HCT116 (cell line): ENCODE measurements around the gene TAS2R50. TPM values are rescaled to one million over a fixed set of nuclear protein-coding genes. Genes with fewer than 3 reads are reported as not detected.

ENCODE experiments used
- ATAC-seq: fragments of 200-7000 bp; cut with Tn5 transposase; 2 replicates; pipeline ENCODE4 v1.9.1; 2020; ENCODE audit warnings: mild to moderate bottlenecking, moderate library complexity
- BruUV-seq: library from RNA; stranded (reverse); fragments of 400-500 nt; replicated peaks from 2 replicates; lab custom pipeline; 2021; lab: Mats Ljungman, UMichigan
- CTCF ChIA-PET: fragments of 300-600 bp; sonication (Branson Sonifier 250); formaldehyde crosslinking; loops from one replicate; lab custom pipeline; 2021; ENCODE audit warnings: antibody characterized with exemption; lab: Charles Lee
- POLR2A ChIA-PET: fragments of 300-600, 350-600 bp; sonication (Branson Sonifier 250); formaldehyde crosslinking; loops from one replicate; lab custom pipeline; 2021; ENCODE audit warnings: antibody characterized with exemption; lab: Charles Lee
- RAD21 ChIA-PET, 2 experiments: fragments of 300-600 bp; sonication (Branson Sonifier 250); formaldehyde crosslinking; loops; one replicate each; lab custom pipeline; 2023; ENCODE audit warnings: low total read pairs in 2 of 2; ENCODE audit not compliant: uncharacterized antibody in 2 of 2, unreplicated experiment in 2 of 2, low non-redundant PET in 1 of 2; lab: Charles Lee
- DNase-seq: peaks from one replicate; pipeline ENCODE4 v3.0.0-alpha.2; 2010; ENCODE audit warnings: low read depth, low spot score
- H2AFZ ChIP-seq: fragments of 200-600 bp; shearing (Covaris generic), sonication (generic); 2 replicates; pipeline ENCODE4 v1.6.1; 2017; ENCODE audit warnings: low read depth, mixed run types, mixed read lengths, antibody characterized with exemption, low read length; ENCODE audit not compliant: poor library complexity, severe bottlenecking
- H3K27ac ChIP-seq: 2 replicates; pipeline ENCODE4 v1.5.1; 2012; ENCODE audit warnings: low read depth, low read length
- H3K27me3 ChIP-seq: fragments of 200-600 bp; sonication (generic); 2 replicates; pipeline ENCODE4 v1.6.1; 2016; ENCODE audit warnings: mixed run types, low read length, mixed read lengths; ENCODE audit not compliant: insufficient read depth
- H3K36me3 ChIP-seq, 2 experiments: fragments of 200-500 bp in 1 of 2; fragments of 200-600 bp in 1 of 2; sonication (Bioruptor generic) in 1 of 2; sonication (generic) in 1 of 2; 2 replicates each; pipeline versions ENCODE4 v1.5.1 to v1.6.1; 2014 to 2016; ENCODE audit warnings: low read length in 2 of 2, inconsistent platforms in 1 of 2, mixed read lengths in 1 of 2, mixed run types in 1 of 2; ENCODE audit not compliant: insufficient read depth in 2 of 2, control insufficient read depth in 1 of 2
- H3K4me1 ChIP-seq, 2 experiments: fragments of 200-600 bp in 1 of 2; sonication (generic) in 1 of 2; 2 replicates each; pipeline versions ENCODE4 v1.5.1 to v1.6.1; 2012 to 2017; ENCODE audit warnings: low read length in 2 of 2, inconsistent platforms in 1 of 2, mild to moderate bottlenecking in 1 of 2, mixed read lengths in 1 of 2, mixed run types in 1 of 2, moderate library complexity in 1 of 2; ENCODE audit not compliant: insufficient read depth in 2 of 2, control insufficient read depth in 1 of 2
- H3K4me2 ChIP-seq: fragments of 200-600 bp; sonication (generic); 2 replicates; pipeline ENCODE4 v1.6.1; 2017; ENCODE audit warnings: mixed run types, low read length, mixed read lengths
- H3K4me3 ChIP-seq, 2 experiments: fragments of 200-600 bp in 1 of 2; sonication (generic) in 1 of 2; replicated peaks in 1 of 2; 2 replicates each; pipeline ENCODE4 v1.5.1; 2011 to 2016; ENCODE audit warnings: low read length in 2 of 2, control low read depth in 1 of 2, low read depth in 1 of 2, mild to moderate bottlenecking in 1 of 2, mixed read lengths in 1 of 2, mixed run types in 1 of 2
- H3K79me2 ChIP-seq: fragments of 200-600 bp; sonication (generic); 2 replicates; pipeline ENCODE4 v1.6.1; 2017; ENCODE audit warnings: mild to moderate bottlenecking, mixed run types, low read length, moderate library complexity, mixed read lengths; ENCODE audit not compliant: insufficient read depth
- H3K9ac ChIP-seq: fragments of 200-600 bp; sonication (generic); 2 replicates; pipeline ENCODE4 v1.6.1; 2016; ENCODE audit warnings: low read length, mixed read lengths
- H3K9me2 ChIP-seq: fragments of 200-600 bp; sonication (generic), shearing (Covaris generic); 2 replicates; pipeline ENCODE4 v1.6.1; 2017; ENCODE audit warnings: mixed run types, mild to moderate bottlenecking, moderate library complexity; ENCODE audit not compliant: insufficient read depth
- H3K9me3 ChIP-seq, 2 experiments: fragments of 200-500 bp in 1 of 2; fragments of 200-600 bp in 1 of 2; sonication (Bioruptor generic) in 1 of 2; sonication (generic) in 1 of 2; 2 replicates each; pipeline ENCODE4 v1.6.1; 2014 to 2017; ENCODE audit warnings: low read length in 2 of 2, mixed read lengths in 2 of 2, inconsistent platforms in 1 of 2, low read depth in 1 of 2, mild to moderate bottlenecking in 1 of 2, mixed run types in 1 of 2, moderate library complexity in 1 of 2; ENCODE audit not compliant: control insufficient read depth in 1 of 2, insufficient read depth in 1 of 2
- H4K20me1 ChIP-seq: fragments of 200-600 bp; sonication (generic), shearing (Covaris generic); 2 replicates; pipeline ENCODE4 v1.6.1; 2017; ENCODE audit warnings: mixed run types, mild to moderate bottlenecking, moderate library complexity; ENCODE audit not compliant: insufficient read depth
- EGR1 ChIP-seq: IDR thresholded peaks from 2 replicates; pipeline ENCODE4 v1.6.1; 2012; ENCODE audit warnings: low read depth
- ELF1 ChIP-seq: IDR thresholded peaks from 2 replicates; pipeline ENCODE4 v1.6.1; 2012; ENCODE audit warnings: low read depth, borderline replicate concordance
- EZH2phosphoT487 ChIP-seq: fragments of 200-600 bp; IDR thresholded peaks from 2 replicates; pipeline ENCODE4 v1.6.1; 2018; ENCODE audit warnings: antibody characterized with exemption, borderline replicate concordance
- FOSL1 ChIP-seq: IDR thresholded peaks from 2 replicates; pipeline ENCODE4 v1.6.1; 2012; ENCODE audit warnings: low read depth
- POLR2A ChIP-seq: IDR thresholded peaks from 2 replicates; pipeline ENCODE4 v1.7.0; 2011; ENCODE audit warnings: borderline replicate concordance; ENCODE audit not compliant: insufficient read depth, insufficient read length; ENCODE audit errors: extremely low read depth
- POLR2AphosphoS5 ChIP-seq: IDR thresholded peaks from 2 replicates; pipeline ENCODE4 v1.6.1; 2011; ENCODE audit warnings: mild to moderate bottlenecking, low read depth, low read length, moderate library complexity
- RAD21 ChIP-seq: IDR thresholded peaks from 2 replicates; pipeline ENCODE4 v1.6.1; 2012; ENCODE audit warnings: low read depth, mild to moderate bottlenecking
- SIN3A ChIP-seq: IDR thresholded peaks from 2 replicates; pipeline ENCODE4 v1.6.1; 2012; ENCODE audit warnings: low read depth
- SP1 ChIP-seq: IDR thresholded peaks from 2 replicates; pipeline ENCODE4 v1.6.1; 2012; ENCODE audit warnings: low read depth
- SRF ChIP-seq: IDR thresholded peaks from 2 replicates; pipeline ENCODE4 v1.6.1; 2012; ENCODE audit warnings: low read depth
- TCF7L2 ChIP-seq: IDR thresholded peaks from 2 replicates; pipeline ENCODE4 v1.7.0; 2011; ENCODE audit warnings: borderline replicate concordance, inconsistent platforms; ENCODE audit not compliant: insufficient read depth, insufficient read length; ENCODE audit errors: extremely low read depth
- YY1 ChIP-seq: IDR thresholded peaks from 2 replicates; pipeline ENCODE4 v1.6.1; 2011; ENCODE audit warnings: low read length, low read depth, moderate library complexity, mild to moderate bottlenecking; ENCODE audit not compliant: insufficient replicate concordance; ENCODE audit errors: extremely low read depth
- ZFX ChIP-seq: fragments of 450-650 bp; IDR thresholded peaks from 2 replicates; pipeline ENCODE4 v1.6.1; 2017
- intact Hi-C: fragments of 100-400 bp; cut with micrococcal nuclease; formaldehyde crosslinking; loops from 2 replicates; pipeline ENCODE4 v1.10.0; 2022
- total RNA-seq: library from RNA; stranded (reverse); gene quantifications from one replicate; pipeline ENCODE4 v1.2.1, GENCODE V29; 2021; ENCODE audit not compliant: unreplicated experiment
- TF ChIP-seq, protein P1 (sequence below), 3 experiments: fragments of 200-600 bp in 1 of 3; sonication (generic) in 1 of 3; IDR thresholded peaks in 2 of 3; conservative IDR thresholded peaks in 1 of 3; 2 replicates each; pipeline ENCODE4 v1.5.1; 2012 to 2017; ENCODE audit warnings: low read depth in 2 of 3, low read length in 2 of 3, antibody characterized with exemption in 1 of 3, borderline replicate concordance in 1 of 3, control low read depth in 1 of 3, mild to moderate bottlenecking in 1 of 3, mixed read lengths in 1 of 3, mixed run types in 1 of 3, moderate library complexity in 1 of 3; ENCODE audit not compliant: insufficient read depth in 1 of 3
- TF ChIP-seq, protein P2 (sequence below): IDR thresholded peaks from 2 replicates; pipeline ENCODE4 v1.6.1; 2012
- TF ChIP-seq, protein P3 (sequence below): IDR thresholded peaks from 2 replicates; pipeline ENCODE4 v1.6.1; 2012; ENCODE audit warnings: low read depth

Gene TAS2R50
- total RNA-seq, 1 experiment from 2014 or later, result 0.54 TPM

DNA sequence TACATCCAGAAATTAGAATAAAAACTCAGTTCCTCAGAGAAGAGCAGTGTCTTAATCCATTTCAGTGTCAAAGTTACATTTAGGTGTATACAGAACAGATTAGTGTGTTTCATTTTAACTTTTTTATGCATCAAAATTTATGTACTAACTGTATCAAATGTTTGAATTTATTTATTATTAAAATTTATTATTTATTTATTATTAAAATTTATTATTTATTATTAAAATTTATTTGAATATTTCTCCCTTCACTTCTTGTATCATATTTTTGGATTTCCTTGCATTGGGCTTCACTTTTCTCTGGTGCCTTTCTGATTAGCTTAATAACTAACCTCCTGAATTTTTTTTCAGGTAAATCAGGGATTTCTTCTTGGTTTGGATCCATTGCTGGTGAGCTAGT is 45.3 kb downstream of the TAS2R50 start (continued):
- no peak for TF ChIP-seq EZH2phosphoT487
- TF ChIP-seq RAD21, result no peak
- no peak for TF ChIP-seq SIN3A
- TF ChIP-seq, protein P1, sequence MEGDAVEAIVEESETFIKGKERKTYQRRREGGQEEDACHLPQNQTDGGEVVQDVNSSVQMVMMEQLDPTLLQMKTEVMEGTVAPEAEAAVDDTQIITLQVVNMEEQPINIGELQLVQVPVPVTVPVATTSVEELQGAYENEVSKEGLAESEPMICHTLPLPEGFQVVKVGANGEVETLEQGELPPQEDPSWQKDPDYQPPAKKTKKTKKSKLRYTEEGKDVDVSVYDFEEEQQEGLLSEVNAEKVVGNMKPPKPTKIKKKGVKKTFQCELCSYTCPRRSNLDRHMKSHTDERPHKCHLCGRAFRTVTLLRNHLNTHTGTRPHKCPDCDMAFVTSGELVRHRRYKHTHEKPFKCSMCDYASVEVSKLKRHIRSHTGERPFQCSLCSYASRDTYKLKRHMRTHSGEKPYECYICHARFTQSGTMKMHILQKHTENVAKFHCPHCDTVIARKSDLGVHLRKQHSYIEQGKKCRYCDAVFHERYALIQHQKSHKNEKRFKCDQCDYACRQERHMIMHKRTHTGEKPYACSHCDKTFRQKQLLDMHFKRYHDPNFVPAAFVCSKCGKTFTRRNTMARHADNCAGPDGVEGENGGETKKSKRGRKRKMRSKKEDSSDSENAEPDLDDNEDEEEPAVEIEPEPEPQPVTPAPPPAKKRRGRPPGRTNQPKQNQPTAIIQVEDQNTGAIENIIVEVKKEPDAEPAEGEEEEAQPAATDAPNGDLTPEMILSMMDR (IDR thresholded peaks at IDR 0.05 in 2 of 3, conservative IDR thresholded peaks at IDR 0.05 in 1 of 3; ENCODE audit: borderline replicate concordance in 1 of 3, insufficient read depth in 1 of 3, low read depth in 2 of 3, low read length in 2 of 3), result no peak

DNA sequence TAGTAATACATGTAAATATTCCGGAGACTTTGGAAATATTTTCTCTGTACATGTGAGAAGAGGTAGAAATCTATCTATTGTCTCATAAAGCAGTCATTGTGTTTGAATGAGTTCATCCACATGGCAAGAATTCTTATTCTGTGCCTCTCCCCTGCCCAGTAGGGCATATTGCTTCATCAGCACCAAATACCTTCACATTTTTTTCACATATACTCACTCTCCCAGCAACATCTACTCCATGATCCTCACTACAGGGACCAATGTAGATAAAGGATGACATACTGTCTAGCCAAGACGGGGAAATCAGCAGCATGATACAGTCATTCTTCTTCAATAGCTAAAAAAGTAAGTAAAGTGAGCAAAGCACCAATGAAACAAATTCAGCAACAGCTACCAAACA is 46.3 kb downstream of the TAS2R50 start:
- Histone ChIP-seq H3K4me2 (no peak overlapping the region), H4K20me1 (no peaks in the 10 kb centered on the region), H2AFZ (no peak overlapping the region), H3K36me3 (no peaks in the 10 kb centered on the region), H3K9ac (no peak overlapping the region), H3K4me1 (peaks cover 19 to 42% of the 10 kb centered on the region in 2 experiments), H3K27ac (no peak overlapping the region), H3K27me3 (no peaks in the 10 kb centered on the region), H3K9me3 (no peaks in the 10 kb centered on the region), H3K4me3 (no peak overlapping the region), H3K79me2 (no peaks in the 10 kb centered on the region), H3K9me2 (no peaks in the 10 kb centered on the region)
- TF ChIP-seq TCF7L2, result no peak
- TF ChIP-seq EZH2phosphoT487, result no peak
- no peak for TF ChIP-seq FOSL1
- TF ChIP-seq YY1, result no peak
- TF ChIP-seq ZFX, result no peak
- TF ChIP-seq SRF, result no peak
- TF ChIP-seq POLR2A, result no peak
- TF ChIP-seq, protein P2, sequence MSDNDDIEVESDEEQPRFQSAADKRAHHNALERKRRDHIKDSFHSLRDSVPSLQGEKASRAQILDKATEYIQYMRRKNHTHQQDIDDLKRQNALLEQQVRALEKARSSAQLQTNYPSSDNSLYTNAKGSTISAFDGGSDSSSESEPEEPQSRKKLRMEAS, result no peak
- TF ChIP-seq ELF1, result no peak
- no peak for TF ChIP-seq POLR2AphosphoS5
- TF ChIP-seq, protein P3, sequence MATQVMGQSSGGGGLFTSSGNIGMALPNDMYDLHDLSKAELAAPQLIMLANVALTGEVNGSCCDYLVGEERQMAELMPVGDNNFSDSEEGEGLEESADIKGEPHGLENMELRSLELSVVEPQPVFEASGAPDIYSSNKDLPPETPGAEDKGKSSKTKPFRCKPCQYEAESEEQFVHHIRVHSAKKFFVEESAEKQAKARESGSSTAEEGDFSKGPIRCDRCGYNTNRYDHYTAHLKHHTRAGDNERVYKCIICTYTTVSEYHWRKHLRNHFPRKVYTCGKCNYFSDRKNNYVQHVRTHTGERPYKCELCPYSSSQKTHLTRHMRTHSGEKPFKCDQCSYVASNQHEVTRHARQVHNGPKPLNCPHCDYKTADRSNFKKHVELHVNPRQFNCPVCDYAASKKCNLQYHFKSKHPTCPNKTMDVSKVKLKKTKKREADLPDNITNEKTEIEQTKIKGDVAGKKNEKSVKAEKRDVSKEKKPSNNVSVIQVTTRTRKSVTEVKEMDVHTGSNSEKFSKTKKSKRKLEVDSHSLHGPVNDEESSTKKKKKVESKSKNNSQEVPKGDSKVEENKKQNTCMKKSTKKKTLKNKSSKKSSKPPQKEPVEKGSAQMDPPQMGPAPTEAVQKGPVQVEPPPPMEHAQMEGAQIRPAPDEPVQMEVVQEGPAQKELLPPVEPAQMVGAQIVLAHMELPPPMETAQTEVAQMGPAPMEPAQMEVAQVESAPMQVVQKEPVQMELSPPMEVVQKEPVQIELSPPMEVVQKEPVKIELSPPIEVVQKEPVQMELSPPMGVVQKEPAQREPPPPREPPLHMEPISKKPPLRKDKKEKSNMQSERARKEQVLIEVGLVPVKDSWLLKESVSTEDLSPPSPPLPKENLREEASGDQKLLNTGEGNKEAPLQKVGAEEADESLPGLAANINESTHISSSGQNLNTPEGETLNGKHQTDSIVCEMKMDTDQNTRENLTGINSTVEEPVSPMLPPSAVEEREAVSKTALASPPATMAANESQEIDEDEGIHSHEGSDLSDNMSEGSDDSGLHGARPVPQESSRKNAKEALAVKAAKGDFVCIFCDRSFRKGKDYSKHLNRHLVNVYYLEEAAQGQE, result no peak
- no peak for TF ChIP-seq EGR1
- no peak for TF ChIP-seq SP1
- no peak for TF ChIP-seq SIN3A
- TF ChIP-seq, protein P1 (IDR thresholded peaks at IDR 0.05 in 2 of 3, conservative IDR thresholded peaks at IDR 0.05 in 1 of 3; ENCODE audit: borderline replicate concordance in 1 of 3, insufficient read depth in 1 of 3, low read depth in 2 of 3, low read length in 2 of 3), result no peak
- POLR2A ChIA-PET, result no interaction called here
- BruUV-seq, result no TSS peak
- intact Hi-C loops, result no loop called here
- RAD21 ChIA-PET, result no interaction called here
- DNase-seq, result no peak
- no peak for ATAC-seq
- CTCF ChIA-PET, result no interaction called here
